GM12878 (cell line): ENCODE measurements around the gene SPI1. TPM values are rescaled to one million over a fixed set of nuclear protein-coding genes. Genes with fewer than 3 reads are reported as not detected.

Experiments used
- ATAC-seq: fragments of 200-7000 bp; cut with Tn5 transposase; 3 replicates; pipeline ENCODE4 v1.9.1; 2020; ENCODE audit warnings: mild to moderate bottlenecking, moderate library complexity
- BruUV-seq: library from RNA; stranded (reverse); fragments of 400-500 nt; replicated peaks from 2 replicates; lab custom pipeline; 2021; lab: Mats Ljungman, UMichigan
- CTCF ChIA-PET: fragments of 300-600 bp; sonication (Branson Sonifier 250); formaldehyde crosslinking; extraction: SDS; loops from one replicate; lab custom pipeline; 2021; ENCODE audit warnings: inconsistent platforms; lab: Yijun Ruan, JAX
- POLR2A ChIA-PET: fragments of 350-600 bp; formaldehyde crosslinking; extraction: SDS; loops from one replicate; lab custom pipeline; 2021; ENCODE audit warnings: inconsistent platforms; lab: Charles Lee
- RAD21 ChIA-PET: fragments of 300-600 bp; sonication (Branson Sonifier 250); formaldehyde crosslinking; loops from one replicate; lab custom pipeline; 2023; ENCODE audit warnings: antibody characterized with exemption; ENCODE audit not compliant: unreplicated experiment; lab: Charles Lee
- SMC1A ChIA-PET: fragments of 300-600 bp; sonication (Branson Sonifier 250); formaldehyde crosslinking; loops from one replicate; lab custom pipeline; 2023; ENCODE audit not compliant: unreplicated experiment, uncharacterized antibody; lab: Charles Lee
- DNase-seq: peaks from one replicate; pipeline ENCODE4 v3.0.0-alpha.2; 2011; ENCODE audit warnings: low read depth, low spot score
- FAIRE-seq: peaks from 3 replicates; lab custom pipeline; 2011; peaks lifted over from hg19 to GRCh38; lab: Jason Lieb, UNC
- H2AFZ ChIP-seq: 2 replicates; pipeline ENCODE4 v1.6.0; 2011; ENCODE audit warnings: low read depth, low read length, control low read depth; ENCODE audit not compliant: control insufficient read depth
- H3K27ac ChIP-seq: 2 replicates; pipeline ENCODE4 v1.5.1; 2011; ENCODE audit warnings: control low read depth; ENCODE audit not compliant: control insufficient read depth, insufficient read depth
- H3K27me3 ChIP-seq, 2 experiments: replicated peaks in 1 of 2; 2 replicates each; pipeline versions ENCODE4 v1.6.0 to v1.6.1; 2011; ENCODE audit warnings: low read length in 1 of 2; ENCODE audit not compliant: control insufficient read depth in 2 of 2, insufficient read depth in 2 of 2
- H3K36me3 ChIP-seq, 2 experiments: 2 replicates each; pipeline ENCODE4 v1.5.1; 2011; ENCODE audit warnings: low read length in 1 of 2; ENCODE audit not compliant: control insufficient read depth in 2 of 2, insufficient read depth in 2 of 2
- H3K4me1 ChIP-seq: 2 replicates; pipeline ENCODE4 v1.6.1; 2011; ENCODE audit warnings: mild to moderate bottlenecking, low read length, moderate library complexity, mixed read lengths; ENCODE audit not compliant: control insufficient read depth, insufficient read depth
- H3K4me2 ChIP-seq: 2 replicates; pipeline ENCODE4 v1.6.0; 2011; ENCODE audit warnings: control low read depth; ENCODE audit not compliant: control insufficient read depth, insufficient read depth
- H3K4me3 ChIP-seq: fragments of 200-600 bp; sonication (generic); 2 replicates; pipeline ENCODE4 v1.5.1; 2016
- H3K79me2 ChIP-seq: 2 replicates; pipeline ENCODE4 v1.6.0; 2011; ENCODE audit warnings: low read length; ENCODE audit not compliant: control insufficient read depth, insufficient read depth
- H3K9ac ChIP-seq: 2 replicates; pipeline ENCODE4 v1.8.0; 2011; ENCODE audit warnings: low read length, control low read depth, mixed read lengths; ENCODE audit not compliant: control insufficient read depth, insufficient read depth
- H3K9me3 ChIP-seq: replicated peaks from 3 replicates; pipeline ENCODE4 v1.5.1; 2011; ENCODE audit warnings: mild to moderate bottlenecking, low read length; ENCODE audit not compliant: control insufficient read depth, insufficient read depth
- H4K20me1 ChIP-seq: 2 replicates; pipeline ENCODE4 v1.6.0; 2011; ENCODE audit not compliant: control insufficient read depth, insufficient read depth
- CREB1 ChIP-seq: IDR thresholded peaks from 2 replicates; pipeline ENCODE4 v1.6.1; 2012; ENCODE audit warnings: low read depth, mild to moderate bottlenecking, inconsistent platforms
- CREM ChIP-seq: IDR thresholded peaks from 2 replicates; pipeline ENCODE4 v1.6.1; 2014; ENCODE audit warnings: antibody characterized with exemption, low read depth
- EGR1 ChIP-seq, 2 experiments: IDR thresholded peaks; 1 replicate in 1 of 2; 2 replicates in 1 of 2; pipeline ENCODE4 v1.6.1; 2011 to 2012; ENCODE audit warnings: low read depth in 2 of 2, low read length in 2 of 2, borderline replicate concordance in 1 of 2, mild to moderate bottlenecking in 1 of 2, moderate library complexity in 1 of 2
- HDAC2 ChIP-seq: fragments of 200-600 bp; sonication (generic); IDR thresholded peaks from 2 replicates; pipeline ENCODE4 v1.6.1; 2017
- JUND ChIP-seq: IDR thresholded peaks from 2 replicates; pipeline ENCODE4 v1.6.1; 2012; ENCODE audit warnings: low read depth, mild to moderate bottlenecking, low read length, improper control_type of control experiment, moderate library complexity
- MEF2A ChIP-seq: IDR thresholded peaks from 2 replicates; pipeline ENCODE4 v1.6.1; 2011; ENCODE audit warnings: low read depth, mild to moderate bottlenecking, low read length, moderate library complexity; ENCODE audit not compliant: insufficient read depth
- NKRF ChIP-seq: fragments of 450-650 bp; conservative IDR thresholded peaks from 2 replicates; pipeline ENCODE4 v1.6.1; 2017; ENCODE audit warnings: mild to moderate bottlenecking, moderate library complexity
- POLR2A ChIP-seq: IDR thresholded peaks from 2 replicates; pipeline ENCODE4 v1.6.1; 2011; ENCODE audit warnings: low read depth, mild to moderate bottlenecking, low read length
- RAD21 ChIP-seq: IDR thresholded peaks from 2 replicates; pipeline ENCODE4 v1.6.1; 2011; ENCODE audit warnings: mild to moderate bottlenecking, low read depth, low read length, moderate library complexity; ENCODE audit not compliant: insufficient read depth
- RCOR1 ChIP-seq: conservative IDR thresholded peaks from 2 replicates; pipeline ENCODE4 v1.6.1; 2012; ENCODE audit warnings: low read depth, low read length, improper control_type of control experiment
- ZNF217 ChIP-seq: fragments of 450-650 bp; IDR thresholded peaks from 2 replicates; pipeline ENCODE4 v1.6.1; 2017; ENCODE audit warnings: antibody characterized with exemption, mild to moderate bottlenecking
- WGBS: methylation state at CpG from one replicate; pipeline ENCODE4 v1.1.6; 2016; ENCODE audit warnings: low lambda C conversion rate; ENCODE audit not compliant: insufficient replicate concordance, insufficient coverage; ENCODE audit errors: missing lambda C conversion rate; 5-methylcytosine and 5-hydroxymethylcytosine counted together
- in situ Hi-C: fragments of 300-500 bp; cut with MboI; formaldehyde crosslinking; loops from 9 replicates; pipeline ENCODE4 v1.14.3; 2018; ENCODE audit warnings: mixed read lengths
- intact Hi-C: fragments of 100-400 bp; cut with micrococcal nuclease; formaldehyde crosslinking; loops from one replicate; pipeline ENCODE4 v1.14.2; 2022; ENCODE audit not compliant: unreplicated experiment
- polyA plus RNA-seq, 11 experiments: library from polyadenylated mRNA; depleted of rRNA in 4 of 11; unstranded in 6 of 11; stranded (reverse) in 5 of 11; fragments of >200 nt; fragmentation: Nextera tagmentation in 4 of 11; fragmentation: Illumina TruSeq in 1 of 11; extraction: Ambion mirVana in 4 of 11; extraction: Trizol in 1 of 11; gene quantifications; 1 replicate in 1 of 11; 2 replicates in 10 of 11; pipeline versions ENCODE4 v1.2.1 to v1.2.3, GENCODE V29; 2011 to 2016; ENCODE audit warnings: inconsistent platforms in 2 of 11, missing spikeins in 2 of 11, low read depth in 1 of 11
- total RNA-seq, 4 experiments: library from RNA; depleted of rRNA in 3 of 4; stranded (reverse); fragments of >200 nt in 3 of 4; fragmentation: Illumina TruSeq in 1 of 4; extraction: Trizol in 1 of 4; gene quantifications; 2 replicates each; pipeline versions ENCODE4 v1.2.1 to v1.2.3, GENCODE V29; 2013 to 2021
- TF ChIP-seq, protein P1 (sequence below): fragments of 450-650 bp; IDR thresholded peaks from 2 replicates; pipeline ENCODE4 v1.6.1; 2017; ENCODE audit warnings: antibody characterized with exemption, mild to moderate bottlenecking, moderate library complexity
- TF ChIP-seq, protein P2 (sequence below): IDR thresholded peaks from 2 replicates; pipeline ENCODE4 v1.6.1; 2012; ENCODE audit warnings: improper control_type of control experiment, low read depth, low read length; ENCODE audit not compliant: insufficient replicate concordance

The SPI1 gene
- total and polyA plus RNA-seq, 10 of the 15 experiments (the other 5 are each of a cell fraction or from before 2014, with no cell fraction given), result 0.05 to 31.1 (median 9.7) TPM

DNA sequence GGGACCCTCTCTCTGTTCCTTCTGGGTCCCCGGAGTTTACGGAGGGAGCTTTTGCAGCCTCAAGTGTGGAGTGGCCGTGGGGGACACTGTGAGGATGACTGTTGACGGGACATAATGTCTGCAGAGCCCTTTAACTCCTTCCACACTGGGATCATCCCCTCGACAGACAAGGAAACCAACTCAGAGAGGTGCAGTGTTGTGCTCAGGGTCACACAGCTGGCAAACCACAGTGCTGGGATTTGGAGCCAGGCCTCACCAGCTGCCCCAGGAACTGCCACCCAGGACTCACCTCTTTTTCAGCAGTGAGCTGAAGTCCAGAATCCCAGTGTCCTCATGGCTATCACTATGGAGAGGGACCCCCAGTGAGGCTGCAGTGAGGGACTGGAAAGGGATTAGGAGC is 31.2 kb downstream of the SPI1 start (continued):
- TF ChIP-seq, protein P1, sequence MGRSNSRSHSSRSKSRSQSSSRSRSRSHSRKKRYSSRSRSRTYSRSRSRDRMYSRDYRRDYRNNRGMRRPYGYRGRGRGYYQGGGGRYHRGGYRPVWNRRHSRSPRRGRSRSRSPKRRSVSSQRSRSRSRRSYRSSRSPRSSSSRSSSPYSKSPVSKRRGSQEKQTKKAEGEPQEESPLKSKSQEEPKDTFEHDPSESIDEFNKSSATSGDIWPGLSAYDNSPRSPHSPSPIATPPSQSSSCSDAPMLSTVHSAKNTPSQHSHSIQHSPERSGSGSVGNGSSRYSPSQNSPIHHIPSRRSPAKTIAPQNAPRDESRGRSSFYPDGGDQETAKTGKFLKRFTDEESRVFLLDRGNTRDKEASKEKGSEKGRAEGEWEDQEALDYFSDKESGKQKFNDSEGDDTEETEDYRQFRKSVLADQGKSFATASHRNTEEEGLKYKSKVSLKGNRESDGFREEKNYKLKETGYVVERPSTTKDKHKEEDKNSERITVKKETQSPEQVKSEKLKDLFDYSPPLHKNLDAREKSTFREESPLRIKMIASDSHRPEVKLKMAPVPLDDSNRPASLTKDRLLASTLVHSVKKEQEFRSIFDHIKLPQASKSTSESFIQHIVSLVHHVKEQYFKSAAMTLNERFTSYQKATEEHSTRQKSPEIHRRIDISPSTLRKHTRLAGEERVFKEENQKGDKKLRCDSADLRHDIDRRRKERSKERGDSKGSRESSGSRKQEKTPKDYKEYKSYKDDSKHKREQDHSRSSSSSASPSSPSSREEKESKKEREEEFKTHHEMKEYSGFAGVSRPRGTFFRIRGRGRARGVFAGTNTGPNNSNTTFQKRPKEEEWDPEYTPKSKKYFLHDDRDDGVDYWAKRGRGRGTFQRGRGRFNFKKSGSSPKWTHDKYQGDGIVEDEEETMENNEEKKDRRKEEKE, result no peak
- no peak for TF ChIP-seq HDAC2
- no peak for TF ChIP-seq ZNF217
- no peak for TF ChIP-seq CREM
- TF ChIP-seq JUND, result no peak
- no peak for TF ChIP-seq POLR2A
- TF ChIP-seq, all 136 proteins: peak for 0

DNA sequence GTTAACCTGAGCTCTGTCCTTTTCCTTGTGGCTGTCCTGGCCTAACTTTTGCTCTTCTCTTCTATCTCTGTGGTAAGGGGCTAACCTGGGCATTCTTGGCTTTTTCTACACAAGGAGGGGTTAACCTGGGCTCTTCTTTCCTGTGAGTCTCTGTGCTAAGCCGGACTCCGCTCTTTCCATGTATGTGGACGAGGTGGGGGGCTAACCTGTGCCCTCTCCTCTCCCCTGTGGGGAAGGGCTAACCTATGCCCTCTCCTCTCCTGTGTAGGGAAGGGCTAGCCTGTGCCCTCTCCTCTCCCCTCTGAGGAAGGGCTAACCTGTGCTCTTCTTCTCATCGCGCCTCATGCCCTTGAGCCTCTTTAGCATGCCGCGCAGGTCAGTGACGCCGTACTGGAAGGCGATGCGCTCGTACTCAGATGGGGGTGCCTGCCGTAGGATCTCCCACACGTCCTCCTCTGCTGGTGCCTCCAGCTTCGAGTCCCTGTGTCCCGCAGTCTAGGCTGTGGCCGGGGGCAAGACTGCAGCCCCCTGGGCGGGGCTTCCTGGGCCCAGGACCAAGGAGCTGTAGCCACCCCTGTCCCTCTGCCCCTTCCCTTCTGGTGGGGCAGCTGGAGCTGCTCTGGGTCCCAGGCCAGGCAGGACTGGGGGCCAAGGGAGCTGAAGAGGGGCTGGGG is 32.3 kb downstream of the SPI1 start:
- Histone ChIP-seq H3K79me2 (no peaks in the 10 kb centered on the region), H3K4me2 (no peak overlapping the region), H3K27me3 (no peaks in the 10 kb centered on the region; a peak in 2 of 4 replicates), H3K4me3 (no peak overlapping the region), H3K36me3 (no peaks in the 10 kb centered on the region), H4K20me1 (no peaks in the 10 kb centered on the region), H3K9ac (no peak overlapping the region), H2AFZ (no peak overlapping the region), H3K4me1 (no peaks in the 10 kb centered on the region), H3K27ac (no peak overlapping the region), H3K9me3 (no peaks in the 10 kb centered on the region)
- in situ Hi-C loops, result no loop called here
- ChIA-PET SMC1A (interaction anchor here (1.5 kb wide), 1 partner anchor 45 kb away, joined by 3 read pairs; no protein-coding TSS in a partner anchor), RAD21 (no interaction called here), CTCF (no interaction called here), POLR2A (no interaction called here)
- no peak for FAIRE-seq
- ATAC-seq, result no peak
- DNase-seq, result no peak
- intact Hi-C loops, result loop anchor here (5.0 kb wide), 1 partner anchor 169 kb away; the partner anchor contains the start of gene ARFGAP2
- 68% methylated on average over 17 of the region's 18 CpGs for WGBS
- no TSS peak for BruUV-seq
- no peak for TF ChIP-seq NKRF
- TF ChIP-seq CREB1, result no peak
- no peak for TF ChIP-seq EGR1 (IDR thresholded peaks at IDR 0.05; ENCODE audit: borderline replicate concordance in 1 of 2, low read depth in 2 of 2, low read length in 2 of 2)
- TF ChIP-seq RAD21, result no peak
- no peak for TF ChIP-seq MEF2A
- TF ChIP-seq, protein P2, sequence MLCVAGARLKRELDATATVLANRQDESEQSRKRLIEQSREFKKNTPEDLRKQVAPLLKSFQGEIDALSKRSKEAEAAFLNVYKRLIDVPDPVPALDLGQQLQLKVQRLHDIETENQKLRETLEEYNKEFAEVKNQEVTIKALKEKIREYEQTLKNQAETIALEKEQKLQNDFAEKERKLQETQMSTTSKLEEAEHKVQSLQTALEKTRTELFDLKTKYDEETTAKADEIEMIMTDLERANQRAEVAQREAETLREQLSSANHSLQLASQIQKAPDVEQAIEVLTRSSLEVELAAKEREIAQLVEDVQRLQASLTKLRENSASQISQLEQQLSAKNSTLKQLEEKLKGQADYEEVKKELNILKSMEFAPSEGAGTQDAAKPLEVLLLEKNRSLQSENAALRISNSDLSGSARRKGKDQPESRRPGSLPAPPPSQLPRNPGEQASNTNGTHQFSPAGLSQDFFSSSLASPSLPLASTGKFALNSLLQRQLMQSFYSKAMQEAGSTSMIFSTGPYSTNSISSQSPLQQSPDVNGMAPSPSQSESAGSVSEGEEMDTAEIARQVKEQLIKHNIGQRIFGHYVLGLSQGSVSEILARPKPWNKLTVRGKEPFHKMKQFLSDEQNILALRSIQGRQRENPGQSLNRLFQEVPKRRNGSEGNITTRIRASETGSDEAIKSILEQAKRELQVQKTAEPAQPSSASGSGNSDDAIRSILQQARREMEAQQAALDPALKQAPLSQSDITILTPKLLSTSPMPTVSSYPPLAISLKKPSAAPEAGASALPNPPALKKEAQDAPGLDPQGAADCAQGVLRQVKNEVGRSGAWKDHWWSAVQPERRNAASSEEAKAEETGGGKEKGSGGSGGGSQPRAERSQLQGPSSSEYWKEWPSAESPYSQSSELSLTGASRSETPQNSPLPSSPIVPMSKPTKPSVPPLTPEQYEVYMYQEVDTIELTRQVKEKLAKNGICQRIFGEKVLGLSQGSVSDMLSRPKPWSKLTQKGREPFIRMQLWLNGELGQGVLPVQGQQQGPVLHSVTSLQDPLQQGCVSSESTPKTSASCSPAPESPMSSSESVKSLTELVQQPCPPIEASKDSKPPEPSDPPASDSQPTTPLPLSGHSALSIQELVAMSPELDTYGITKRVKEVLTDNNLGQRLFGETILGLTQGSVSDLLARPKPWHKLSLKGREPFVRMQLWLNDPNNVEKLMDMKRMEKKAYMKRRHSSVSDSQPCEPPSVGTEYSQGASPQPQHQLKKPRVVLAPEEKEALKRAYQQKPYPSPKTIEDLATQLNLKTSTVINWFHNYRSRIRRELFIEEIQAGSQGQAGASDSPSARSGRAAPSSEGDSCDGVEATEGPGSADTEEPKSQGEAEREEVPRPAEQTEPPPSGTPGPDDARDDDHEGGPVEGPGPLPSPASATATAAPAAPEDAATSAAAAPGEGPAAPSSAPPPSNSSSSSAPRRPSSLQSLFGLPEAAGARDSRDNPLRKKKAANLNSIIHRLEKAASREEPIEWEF, result no peak
- TF ChIP-seq RCOR1, result no peak
